ENCODE data around the gene CSE1L. TPM values are rescaled to one million over a fixed set of nuclear protein-coding genes. Genes with fewer than 3 reads are reported as not detected.

The CSE1L gene
- total RNA-seq, 1 experiment from 2014 or later = 158 TPM

DNA sequence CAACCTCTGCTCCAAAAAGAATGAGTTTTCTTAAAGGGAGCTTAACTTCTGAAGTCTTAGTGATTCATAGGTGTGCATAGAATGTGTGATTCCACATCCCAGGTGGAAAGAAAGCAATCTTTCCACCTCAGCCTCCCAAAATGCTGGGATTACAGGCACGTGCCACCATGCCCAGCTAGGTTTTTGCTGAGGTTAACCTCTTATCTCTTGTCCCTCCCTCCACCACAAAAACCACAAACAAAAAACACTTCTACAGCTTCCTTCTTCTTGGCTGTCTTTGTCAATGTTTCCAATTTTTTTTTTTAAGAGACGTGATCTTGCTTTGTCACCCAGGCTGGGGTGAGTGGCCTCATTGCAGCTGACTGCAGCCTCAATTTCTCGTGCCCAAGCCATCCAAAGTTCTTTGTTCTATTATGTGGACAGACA lies 8.1 kb upstream of the CSE1L start:
- Histone ChIP-seq H4K20me1 (ENCODE audit: insufficient read depth) (no peaks in the 10 kb centered on the region), H2AFZ (ENCODE audit: low read depth, low read length, poor library complexity, severe bottlenecking) (no peak overlapping the region), H3K9me2 (ENCODE audit: insufficient read depth) (no peaks in the 10 kb centered on the region), H3K9me3 (ENCODE audit: control insufficient read depth in 1 of 2, insufficient read depth in 1 of 2, low read depth in 1 of 2, low read length in 2 of 2) (no peaks in the 10 kb centered on the region), H3K4me2 (ENCODE audit: low read length) (no peak overlapping the region), H3K79me2 (ENCODE audit: insufficient read depth, low read length) (no peaks in the 10 kb centered on the region), H3K9ac (ENCODE audit: low read length) (no peak overlapping the region), H3K4me3 (replicated peaks in 1 of 2; ENCODE audit: low read depth in 1 of 2, low read length in 2 of 2) (no peak overlapping the region), H3K36me3 (ENCODE audit: control insufficient read depth in 1 of 2, insufficient read depth in 2 of 2, low read length in 2 of 2) (peaks cover 2 to 7% of the 10 kb centered on the region in 2 experiments), H3K27me3 (ENCODE audit: insufficient read depth, low read length) (no peaks in the 10 kb centered on the region), H3K27ac (ENCODE audit: low read depth, low read length) (no peak overlapping the region), H3K4me1 (ENCODE audit: control insufficient read depth in 1 of 2, insufficient read depth in 2 of 2, low read length in 2 of 2) (no peaks in the 10 kb centered on the region)
- CTCF ChIA-PET = interaction anchor here (1.9 kb wide), 1 partner anchor 9 kb away, joined by 9 read pairs; no protein-coding TSS in a partner anchor
- no peak for TF ChIP-seq TCF7L2 (IDR thresholded peaks at IDR 0.05; ENCODE audit: borderline replicate concordance, extremely low read depth, insufficient read depth, insufficient read length)
- TF ChIP-seq POLR2AphosphoS5 (IDR thresholded peaks at IDR 0.05; ENCODE audit: low read depth, low read length) = no peak
- no peak for TF ChIP-seq SIN3A (IDR thresholded peaks at IDR 0.05; ENCODE audit: low read depth)
- no peak for TF ChIP-seq CEBPB (IDR thresholded peaks at IDR 0.05; ENCODE audit: low read depth)
- TF ChIP-seq YY1 (IDR thresholded peaks at IDR 0.05; ENCODE audit: extremely low read depth, insufficient replicate concordance, low read depth, low read length) = no peak
- DNase-seq (ENCODE audit: low read depth, low spot score) (no peak), ATAC-seq (no peak)
- POLR2A ChIA-PET = interaction anchor here (1.3 kb wide), 1 partner anchor 12 kb away, joined by 3 read pairs; no protein-coding TSS in a partner anchor
- BruUV-seq (replicated peaks) = no TSS peak
- intact Hi-C loops (cut with micrococcal nuclease) = no loop called here
- RAD21 ChIA-PET (ENCODE audit: low non-redundant PET in 1 of 2, low total read pairs in 2 of 2, uncharacterized antibody in 2 of 2, unreplicated experiment in 2 of 2) = no interaction called here

DNA sequence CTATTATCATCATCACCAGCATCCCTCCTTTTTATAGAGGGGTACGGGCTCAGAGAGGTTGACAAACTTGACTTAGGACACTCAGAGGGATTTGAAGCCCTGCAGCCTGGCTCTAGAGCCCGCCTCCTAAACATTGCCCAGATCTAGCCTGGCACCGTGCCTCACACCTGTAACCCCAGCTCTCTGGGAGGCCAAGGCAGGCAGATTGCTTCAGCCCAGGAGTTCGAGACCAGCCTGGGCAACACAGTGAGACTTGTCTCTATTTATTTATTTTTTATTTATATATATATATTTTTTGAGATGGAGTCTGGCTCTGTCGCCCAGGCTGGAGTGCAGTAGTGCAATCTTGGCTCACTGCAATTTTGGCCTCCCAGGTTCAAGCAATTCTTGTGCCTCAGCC lies 6.3 kb upstream of the CSE1L start:
- DNase-seq (ENCODE audit: low read depth, low spot score) (no peak), ATAC-seq (no peak)
- Histone ChIP-seq H3K4me3 (replicated peaks in 1 of 2; ENCODE audit: low read depth in 1 of 2, low read length in 2 of 2) (no peak overlapping the region), H3K4me2 (ENCODE audit: low read length) (no peak overlapping the region), H2AFZ (ENCODE audit: low read depth, low read length, poor library complexity, severe bottlenecking) (no peak overlapping the region), H3K36me3 (ENCODE audit: control insufficient read depth in 1 of 2, insufficient read depth in 2 of 2, low read length in 2 of 2) (peaks cover 0 to 3% of the 10 kb centered on the region in 2 experiments; a peak in 2 of 4 replicates), H3K4me1 (ENCODE audit: control insufficient read depth in 1 of 2, insufficient read depth in 2 of 2, low read length in 2 of 2) (no peaks in the 10 kb centered on the region), H3K79me2 (ENCODE audit: insufficient read depth, low read length) (no peaks in the 10 kb centered on the region), H3K9ac (ENCODE audit: low read length) (no peak overlapping the region), H3K9me2 (ENCODE audit: insufficient read depth) (no peaks in the 10 kb centered on the region), H3K27me3 (ENCODE audit: insufficient read depth, low read length) (no peaks in the 10 kb centered on the region), H4K20me1 (ENCODE audit: insufficient read depth) (no peaks in the 10 kb centered on the region), H3K9me3 (ENCODE audit: control insufficient read depth in 1 of 2, insufficient read depth in 1 of 2, low read depth in 1 of 2, low read length in 2 of 2) (no peaks in the 10 kb centered on the region), H3K27ac (ENCODE audit: low read depth, low read length) (no peak overlapping the region)
- ChIA-PET POLR2A (no interaction called here), RAD21 (ENCODE audit: low non-redundant PET in 1 of 2, low total read pairs in 2 of 2, uncharacterized antibody in 2 of 2, unreplicated experiment in 2 of 2) (no interaction called here), CTCF (no interaction called here)
- intact Hi-C loops (cut with micrococcal nuclease) = no loop called here
- TF ChIP-seq ZNF274 (IDR thresholded peaks at IDR 0.05; ENCODE audit: low read depth, low read length) = no peak
- no peak for TF ChIP-seq CEBPB (IDR thresholded peaks at IDR 0.05; ENCODE audit: low read depth)
- TF ChIP-seq TCF7L2 (IDR thresholded peaks at IDR 0.05; ENCODE audit: borderline replicate concordance, extremely low read depth, insufficient read depth, insufficient read length) = no peak
- TF ChIP-seq POLR2A (IDR thresholded peaks at IDR 0.05; ENCODE audit: borderline replicate concordance, extremely low read depth, insufficient read depth, insufficient read length) = no peak
- no peak for TF ChIP-seq FOSL1 (IDR thresholded peaks at IDR 0.05; ENCODE audit: low read depth)
- TF ChIP-seq EGR1 (IDR thresholded peaks at IDR 0.05; ENCODE audit: low read depth) = no peak
- no TSS peak for BruUV-seq (replicated peaks)
